SK-N-MC (cell line): ENCODE results near the gene EXTL1.
A peak's percentile ranks its signal among the peaks of the same experiment; 100 is the strongest.

ENCODE experiments used
- DNase-seq: peaks from one replicate; pipeline ENCODE4 v3.0.0-alpha.2; 2011; ENCODE audit warnings: low read depth, low spot score
- H3K27ac ChIP-seq: fragments of 200-600 bp; sonication (generic); 2 replicates; pipeline ENCODE4 v1.5.1; 2016; ENCODE audit warnings: mixed run types
- H3K36me3 ChIP-seq: fragments of 200-600 bp; sonication (generic); 2 replicates; pipeline ENCODE4 v1.6.1; 2017; ENCODE audit warnings: antibody characterized with exemption, low read length, mixed read lengths; ENCODE audit not compliant: insufficient read depth
- H3K4me3 ChIP-seq: fragments of 200-600 bp; sonication (generic); 2 replicates; pipeline ENCODE4 v1.5.1; 2016
- H3K9ac ChIP-seq: fragments of 200-600 bp; sonication (generic); 2 replicates; pipeline ENCODE4 v1.8.0; 2017; ENCODE audit warnings: mixed run types, mixed read lengths; ENCODE audit not compliant: insufficient read length
- H3K9me3 ChIP-seq: fragments of 200-600 bp; sonication (generic); 2 replicates; pipeline ENCODE4 v1.6.1; 2017; ENCODE audit warnings: low read depth, mild to moderate bottlenecking, antibody characterized with exemption, low read length, moderate library complexity, mixed read lengths
- EZH2 ChIP-seq: fragments of 200-600 bp; sonication (generic); IDR thresholded peaks from one replicate; pipeline ENCODE4 v1.6.1; 2017; ENCODE audit warnings: antibody characterized with exemption
- FOXP2 ChIP-seq: optimal IDR thresholded peaks from 2 replicates; pipeline ENCODE3; 2011; ENCODE audit warnings: mild to moderate bottlenecking, moderate library complexity; ENCODE audit not compliant: insufficient read depth; ENCODE audit errors: extremely low read length, control extremely low read depth
- POLR2AphosphoS5 ChIP-seq: IDR thresholded peaks from 2 replicates; pipeline ENCODE4 v1.6.1; 2012; ENCODE audit warnings: mild to moderate bottlenecking, low read depth, low read length, borderline replicate concordance

Gene EXTL1

DNA sequence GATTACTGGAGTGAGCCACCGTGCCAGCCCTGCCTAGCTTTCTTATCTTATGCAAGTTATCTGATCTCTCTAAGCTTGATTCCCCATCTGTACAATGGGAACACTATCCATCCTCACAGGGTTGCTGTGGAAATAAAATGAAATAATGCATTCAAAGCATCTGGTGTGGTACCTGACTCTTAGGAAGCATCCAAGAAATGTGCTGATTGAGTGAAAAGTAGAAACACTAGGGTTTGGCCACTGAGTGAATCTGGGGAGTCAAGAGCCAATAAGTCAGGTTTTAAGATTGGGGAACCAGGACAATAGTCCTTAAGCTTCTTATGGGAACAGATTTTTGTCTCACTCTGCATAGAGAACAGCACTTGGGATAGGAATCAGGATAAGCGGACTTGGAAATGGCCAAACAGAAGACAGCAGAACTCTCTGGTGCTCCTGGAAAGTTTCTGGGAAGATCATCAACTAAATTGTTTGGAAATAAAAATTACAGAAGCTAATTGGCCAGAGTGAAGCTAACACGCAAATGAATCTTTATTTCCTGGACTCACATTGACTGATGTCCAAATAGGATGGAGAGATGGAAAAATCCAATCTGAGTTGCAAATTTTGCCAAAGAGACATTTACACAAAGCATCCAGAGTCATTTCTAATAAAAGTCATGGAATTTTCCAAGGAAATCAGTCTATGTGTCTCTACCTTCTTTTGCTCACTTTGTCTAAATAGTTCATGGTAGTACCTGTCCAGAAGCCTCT is 27.0 kb upstream of the EXTL1 start:
- Histone ChIP-seq H3K9me3 (no peaks in the 10 kb centered on the region), H3K9ac (no peak overlapping the region), H3K36me3 (no peaks in the 10 kb centered on the region), H3K27ac (no peak overlapping the region), H3K4me3 (no peak overlapping the region)
- DNase-seq = no peak
- TF ChIP-seq POLR2AphosphoS5 (no peak), EZH2 (no peak), FOXP2 (no peak)

DNA sequence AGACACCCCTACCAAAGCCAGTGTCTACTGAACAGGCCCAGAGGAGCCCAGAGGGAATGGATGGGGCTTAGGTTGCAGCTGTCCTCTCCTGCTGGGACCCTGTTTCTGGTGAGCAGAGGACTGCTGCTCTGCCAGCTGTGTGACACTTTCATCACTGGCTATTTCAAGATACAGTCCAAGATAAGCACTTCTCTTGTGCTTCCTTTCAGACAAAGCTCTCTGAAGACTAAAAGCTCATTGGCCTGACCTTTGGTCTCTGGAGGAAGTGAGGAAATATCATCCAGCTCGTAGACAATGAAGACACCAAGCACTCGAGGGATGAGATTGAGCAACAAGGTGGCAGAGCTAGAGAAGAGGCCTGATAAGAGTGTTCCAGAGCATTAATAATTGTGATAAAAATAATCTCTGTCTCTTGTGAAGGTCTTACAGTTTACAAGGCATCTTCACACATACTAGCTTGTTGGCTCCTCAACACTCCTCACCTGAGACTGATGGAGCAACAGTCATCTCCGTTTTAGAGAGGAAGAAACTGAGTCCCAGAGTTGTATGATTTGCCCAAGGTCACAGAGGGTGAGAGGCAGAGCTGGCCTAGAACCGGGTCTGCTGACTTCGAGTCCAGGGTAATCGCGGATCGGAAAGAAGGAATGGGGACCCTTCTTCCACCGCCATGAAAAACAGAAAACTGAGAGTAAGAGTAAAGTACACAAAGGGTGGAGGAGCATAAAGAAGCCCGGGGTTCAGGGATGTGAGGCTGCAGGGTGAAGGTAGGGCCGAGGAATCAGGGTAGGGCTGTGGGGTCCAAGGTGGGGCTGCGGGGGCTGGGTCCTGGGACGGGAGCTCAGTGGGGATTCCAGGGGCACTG is 24.4 kb upstream of the EXTL1 start:
- no peak for DNase-seq

DNA sequence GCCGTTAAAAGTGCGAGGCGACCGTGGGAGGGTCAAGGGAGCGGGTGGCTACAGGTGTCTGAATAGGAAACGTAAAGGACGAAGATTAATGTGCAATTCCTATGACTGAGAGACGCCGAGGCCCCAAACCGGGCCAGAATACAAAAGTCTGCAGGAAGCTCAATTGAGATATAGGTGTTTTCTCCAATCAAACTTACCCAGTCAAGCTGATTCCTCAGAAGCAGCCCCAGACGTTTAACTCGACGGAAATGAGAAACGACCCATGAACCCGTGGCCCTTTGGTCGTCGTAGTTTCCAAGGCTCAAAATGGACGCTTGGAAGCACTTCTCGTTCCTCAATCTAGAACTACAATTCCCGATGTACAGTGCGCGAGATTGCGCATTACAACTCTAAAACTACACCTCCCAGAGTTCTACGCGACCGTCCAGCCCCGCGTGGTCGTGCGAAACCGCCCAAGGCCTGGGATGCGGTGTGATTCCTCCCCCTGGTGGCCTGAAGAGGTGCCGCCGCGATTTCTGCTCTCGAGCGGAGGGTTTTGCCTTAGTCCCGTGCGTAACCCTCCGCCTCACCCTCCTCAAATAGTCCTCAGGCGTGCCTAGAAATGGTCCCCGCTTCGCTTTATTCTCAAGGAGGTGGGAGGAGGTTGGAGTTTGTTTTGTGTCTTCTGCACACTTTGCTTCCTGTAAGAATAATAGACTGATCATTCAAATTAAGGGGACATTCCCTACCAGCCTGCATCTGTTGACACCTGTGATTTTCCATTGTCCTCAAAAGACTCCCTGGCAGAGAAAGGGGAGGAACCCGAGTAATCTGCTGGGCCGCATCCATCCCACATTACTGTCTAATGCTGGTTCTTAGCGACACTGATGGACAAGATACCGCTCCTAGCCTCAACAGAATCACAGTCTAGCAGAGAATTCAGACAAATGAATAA is 23.5 kb upstream of the EXTL1 start, which contains the start of gene PAFAH2:
TSS of gene PAFAH2 (minus strand) at position 236 of the 934 bp plus-strand sequence. CDS start 7,247 bp downstream, outside the sequence.
- H3K9ac ChIP-seq = peak within 1 kb of the TSS; percentile 80
- peak within 1 kb of the TSS; percentile 67; the same call in 1 of the 2 replicates for H3K27ac ChIP-seq
- DNase-seq = peak; percentile 100
- no peaks in the 10 kb centered on the region for H3K36me3 ChIP-seq
- TF ChIP-seq FOXP2 (no peak), POLR2AphosphoS5 (peak; percentile 79)
- peak within 1 kb of the TSS; percentile 85 for H3K4me3 ChIP-seq
- H3K9me3 ChIP-seq = no peaks in the 10 kb centered on the region

More for the DNA sequence above, 24.4 kb upstream of the EXTL1 start:
- H3K27ac ChIP-seq = peak overlapping the region; percentile 43; the same call in 1 of the 2 replicates
- H3K9me3 ChIP-seq = no peaks in the 10 kb centered on the region
- peak overlapping the region; percentile 85 for H3K4me3 ChIP-seq
- no peaks in the 10 kb centered on the region for H3K36me3 ChIP-seq
- TF ChIP-seq POLR2AphosphoS5 (no peak), EZH2 (no peak), FOXP2 (no peak)
- H3K9ac ChIP-seq = peak overlapping the region; percentile 80

DNA sequence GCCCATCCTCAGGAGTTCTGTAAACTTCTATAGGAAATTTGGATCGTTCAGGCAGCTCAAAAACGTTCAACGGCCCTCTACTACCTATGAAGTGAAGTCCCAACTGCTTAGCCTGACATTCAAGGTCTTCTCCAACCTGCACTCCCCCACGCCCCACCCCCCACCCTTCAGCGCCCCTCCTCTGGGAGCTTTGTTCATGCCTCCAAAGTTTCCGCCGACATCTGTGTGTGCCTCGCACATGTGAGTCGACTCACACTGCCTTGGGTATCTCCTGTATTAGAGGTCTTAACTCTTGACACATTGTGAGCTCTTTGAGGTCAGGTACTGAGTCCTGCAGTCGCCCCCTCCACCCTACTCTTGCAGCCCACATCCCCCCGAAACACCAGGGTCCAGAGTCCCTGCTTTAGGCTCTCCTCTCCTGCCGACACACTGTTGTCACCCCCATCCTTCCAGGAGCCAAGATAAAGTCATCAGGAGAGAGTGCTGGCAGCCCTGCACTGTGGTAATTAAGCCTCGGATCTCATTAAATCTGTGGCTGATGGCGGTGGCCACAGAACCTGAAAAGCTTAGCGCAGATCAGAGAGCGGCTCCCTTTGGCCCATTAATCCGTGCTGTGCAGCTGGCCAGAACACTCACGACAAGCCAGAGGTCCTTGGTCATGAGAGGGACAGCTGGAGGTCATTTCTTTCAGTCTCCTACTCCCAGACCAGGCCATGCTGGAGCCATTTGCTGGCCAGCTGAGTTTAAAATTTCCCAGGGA is 22.4 kb upstream of the EXTL1 start:
- no peak overlapping the region for H3K9ac ChIP-seq
- H3K4me3 ChIP-seq = no peak overlapping the region
- TF ChIP-seq EZH2 = no peak
- no peak for TF ChIP-seq FOXP2
- no peak for TF ChIP-seq POLR2AphosphoS5
- no peaks in the 10 kb centered on the region for H3K9me3 ChIP-seq
- no peak overlapping the region for H3K27ac ChIP-seq
- no peaks in the 10 kb centered on the region for H3K36me3 ChIP-seq
- no peak for DNase-seq

DNA sequence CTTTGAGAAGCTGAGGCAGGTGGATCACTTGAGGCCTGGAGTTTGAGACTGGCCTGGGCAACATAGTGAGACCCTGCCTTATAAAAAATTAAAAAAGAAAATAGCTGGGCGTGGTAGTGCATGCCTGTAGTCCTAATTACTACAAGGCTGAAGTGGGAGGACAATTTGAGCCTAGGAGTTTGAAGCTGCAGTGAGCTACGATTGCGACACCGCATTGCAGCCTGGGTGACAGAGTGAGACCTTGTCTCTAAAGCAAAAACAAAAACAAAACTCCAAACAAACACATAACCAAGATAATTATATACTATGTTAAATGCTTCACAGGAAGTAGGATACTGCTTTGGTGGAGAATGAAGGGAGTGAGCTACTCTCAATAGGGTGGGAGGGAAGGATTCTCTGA is 18.3 kb upstream of the EXTL1 start:
- Histone ChIP-seq H3K9ac (no peak overlapping the region), H3K36me3 (no peaks in the 10 kb centered on the region), H3K27ac (no peak overlapping the region), H3K9me3 (no peaks in the 10 kb centered on the region), H3K4me3 (no peak overlapping the region)
- TF ChIP-seq EZH2 = no peak
- DNase-seq = no peak

DNA sequence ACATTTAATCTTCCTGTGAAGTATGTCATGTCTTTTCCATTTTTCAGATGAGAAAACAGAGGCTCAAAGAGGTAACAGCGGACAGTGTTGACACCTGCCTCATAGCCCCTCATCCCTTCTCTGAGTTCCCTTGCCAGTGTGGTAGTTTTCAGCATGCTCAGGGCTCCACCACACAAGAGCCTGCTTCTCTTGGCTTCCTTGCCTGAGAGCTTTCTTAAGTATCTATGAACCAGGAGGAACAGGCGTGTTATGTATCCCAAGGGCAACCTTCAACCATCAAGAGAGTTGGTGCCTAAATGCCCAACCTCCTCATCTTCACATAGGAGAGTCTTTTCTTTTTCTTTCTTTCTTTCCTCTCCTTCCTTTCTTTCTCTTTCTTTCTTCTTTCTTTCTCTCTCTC is 17.8 kb upstream of the EXTL1 start:
- no peaks in the 10 kb centered on the region for H3K36me3 ChIP-seq
- no peak overlapping the region for H3K9ac ChIP-seq
- H3K4me3 ChIP-seq = no peak overlapping the region
- H3K9me3 ChIP-seq = no peaks in the 10 kb centered on the region
- no peak for DNase-seq
- TF ChIP-seq FOXP2 (no peak), EZH2 (no peak), POLR2AphosphoS5 (no peak)
- H3K27ac ChIP-seq = no peak overlapping the region

DNA sequence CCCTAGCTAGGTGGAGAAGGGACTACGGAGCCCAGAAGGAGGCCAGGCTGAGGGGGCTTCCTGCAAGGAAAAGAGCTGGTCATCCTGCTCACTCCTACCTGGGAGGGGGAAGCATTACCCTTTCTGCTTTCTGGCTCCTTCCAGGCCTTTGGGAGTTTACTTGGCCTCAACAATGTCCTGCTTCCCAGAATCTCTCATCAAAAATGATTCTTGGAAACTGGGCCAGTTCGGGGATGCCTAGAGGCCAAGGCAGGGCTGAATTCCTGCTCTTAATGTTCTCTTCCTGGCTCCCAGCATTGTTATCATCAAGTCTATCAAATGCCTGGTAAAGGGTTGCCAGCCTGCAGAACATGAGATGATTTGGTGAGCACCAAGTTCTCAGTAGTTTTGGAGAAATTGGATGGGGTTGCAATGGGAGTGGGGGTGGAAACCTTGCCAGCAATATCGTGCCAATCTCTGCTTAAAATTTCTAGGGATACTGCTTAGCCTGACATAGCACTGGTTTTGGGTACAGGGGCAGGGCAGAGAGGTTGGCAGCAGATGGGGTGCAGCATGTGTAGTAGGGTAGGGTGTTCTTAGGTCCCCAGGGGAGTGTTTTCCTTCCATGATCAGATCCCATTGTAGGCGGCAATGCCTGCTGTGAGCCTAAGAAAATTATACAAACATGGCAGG is 16.0 kb upstream of the EXTL1 start:
- H3K27ac ChIP-seq = no peak overlapping the region
- no peaks in the 10 kb centered on the region for H3K9me3 ChIP-seq
- no peaks in the 10 kb centered on the region for H3K36me3 ChIP-seq
- H3K4me3 ChIP-seq = no peak overlapping the region
- no peak overlapping the region for H3K9ac ChIP-seq
- no peak for DNase-seq
- no peak for TF ChIP-seq FOXP2
- no peak for TF ChIP-seq POLR2AphosphoS5
- no peak for TF ChIP-seq EZH2
